Right atrium auricular region (tissue), 2 donors: Measurements from ENCODE around the gene VRK2. TPM values are rescaled to one million over a fixed set of nuclear protein-coding genes. Genes with fewer than 3 reads are reported as not detected.
"Not testable (repeated sequence)": the region's sequence is repeated elsewhere in the genome, so short reads cannot be mapped to it uniquely, and the experiment has no call there.

Source experiments
- DNase-seq: peaks from one replicate; pipeline ENCODE4 v3.0.0-alpha.2; 2019; ENCODE audit warnings: low spot score
- H3K27ac ChIP-seq, 2 donors: fragments of 200-600 bp; sonication (generic); 1 replicate in 1 of 2; 2 replicates in 1 of 2; pipeline ENCODE4 v1.5.1; 2016 to 2019
- H3K27me3 ChIP-seq, 2 donors: fragments of 200-600 bp; sonication (generic); one replicate each; pipeline versions ENCODE4 v1.5.1 to v1.6.0; 2017 to 2019
- H3K36me3 ChIP-seq: fragments of 200-600 bp; sonication (generic); one replicate; pipeline ENCODE4 v1.5.1; 2016
- H3K4me1 ChIP-seq, 2 donors: fragments of 200-600 bp; sonication (generic); one replicate each; pipeline versions ENCODE4 v1.5.1 to v1.6.0; 2017 to 2019
- H3K4me3 ChIP-seq, 2 donors: fragments of 200-600 bp; sonication (generic); 1 replicate in 1 of 2; 2 replicates in 1 of 2; pipeline ENCODE4 v1.5.1; 2017 to 2019; ENCODE audit warnings: mild to moderate bottlenecking in 1 of 2, moderate library complexity in 1 of 2
- H3K9me3 ChIP-seq, 2 donors: fragments of 200-600 bp; sonication (generic); one replicate each; pipeline ENCODE4 v1.5.1; 2019
- total RNA-seq, 2 donors: library from RNA; depleted of rRNA; stranded (reverse); fragments of >200 nt; gene quantifications; one replicate each; pipeline ENCODE4 v1.1.0, GENCODE V29; 2016
- TF ChIP-seq, protein P1 (sequence below), 2 donors: fragments of 200-600 bp; sonication (generic); IDR thresholded peaks; one replicate each; pipeline ENCODE4 v1.5.1; 2019; ENCODE audit warnings: antibody characterized with exemption in 2 of 2

Gene VRK2
- total RNA-seq, 2 donors from 2014 or later = 14.6 to 15.4 TPM

DNA sequence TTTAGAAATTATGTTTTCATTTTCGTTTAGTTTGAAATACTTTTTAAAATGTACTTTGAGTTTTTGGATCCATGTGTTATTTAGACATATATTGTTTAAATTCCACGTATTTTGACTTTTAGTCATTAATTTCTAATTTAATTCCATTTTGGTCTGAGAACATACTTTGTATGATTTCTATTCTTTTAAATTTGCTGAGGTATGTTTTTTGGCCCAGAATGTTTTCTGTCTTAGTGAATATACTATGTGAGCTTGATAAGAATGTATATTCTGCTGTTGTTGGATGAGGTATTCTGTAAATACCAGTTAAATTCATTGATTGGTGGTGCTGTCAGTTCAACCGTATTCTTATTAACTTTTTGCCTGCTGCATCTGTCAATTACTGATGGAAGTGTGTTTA, 26.4 kb downstream of the VRK2 start:
- Histone ChIP-seq H3K4me3 (no peak overlapping the region), H3K36me3 (no peaks in the 10 kb centered on the region), H3K27me3 (no peaks in the 10 kb centered on the region), H3K4me1 (no peaks in the 10 kb centered on the region), H3K27ac (no peak overlapping the region), H3K9me3 (no peaks in the 10 kb centered on the region)
- TF ChIP-seq, protein P1, sequence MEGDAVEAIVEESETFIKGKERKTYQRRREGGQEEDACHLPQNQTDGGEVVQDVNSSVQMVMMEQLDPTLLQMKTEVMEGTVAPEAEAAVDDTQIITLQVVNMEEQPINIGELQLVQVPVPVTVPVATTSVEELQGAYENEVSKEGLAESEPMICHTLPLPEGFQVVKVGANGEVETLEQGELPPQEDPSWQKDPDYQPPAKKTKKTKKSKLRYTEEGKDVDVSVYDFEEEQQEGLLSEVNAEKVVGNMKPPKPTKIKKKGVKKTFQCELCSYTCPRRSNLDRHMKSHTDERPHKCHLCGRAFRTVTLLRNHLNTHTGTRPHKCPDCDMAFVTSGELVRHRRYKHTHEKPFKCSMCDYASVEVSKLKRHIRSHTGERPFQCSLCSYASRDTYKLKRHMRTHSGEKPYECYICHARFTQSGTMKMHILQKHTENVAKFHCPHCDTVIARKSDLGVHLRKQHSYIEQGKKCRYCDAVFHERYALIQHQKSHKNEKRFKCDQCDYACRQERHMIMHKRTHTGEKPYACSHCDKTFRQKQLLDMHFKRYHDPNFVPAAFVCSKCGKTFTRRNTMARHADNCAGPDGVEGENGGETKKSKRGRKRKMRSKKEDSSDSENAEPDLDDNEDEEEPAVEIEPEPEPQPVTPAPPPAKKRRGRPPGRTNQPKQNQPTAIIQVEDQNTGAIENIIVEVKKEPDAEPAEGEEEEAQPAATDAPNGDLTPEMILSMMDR (IDR thresholded peaks at IDR 0.05) = no peak
- no peak for DNase-seq

DNA sequence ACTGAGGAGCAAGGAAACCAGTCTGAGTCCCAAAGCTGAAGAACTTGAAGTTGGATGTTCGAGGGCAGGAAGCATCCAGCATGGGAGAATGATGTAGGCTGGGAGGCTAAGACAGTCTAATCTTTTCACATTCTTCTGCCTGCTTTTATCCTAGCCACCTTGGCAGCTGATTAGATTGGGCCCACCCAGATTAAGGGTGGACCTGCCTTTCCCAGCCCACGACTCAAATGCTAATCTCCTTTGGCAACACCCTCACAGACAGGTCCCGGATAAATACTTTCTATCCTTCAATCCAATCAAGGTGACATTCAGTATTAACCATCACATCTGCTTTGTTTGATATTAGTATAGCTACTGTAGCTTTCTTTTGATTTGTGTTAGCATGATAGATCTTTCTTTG, 27.1 kb downstream of the VRK2 start:
- Histone ChIP-seq H3K4me1 (no peaks in the 10 kb centered on the region), H3K27me3 (no peaks in the 10 kb centered on the region), H3K4me3 (no peak overlapping the region), H3K27ac (no peak overlapping the region), H3K36me3 (no peaks in the 10 kb centered on the region), H3K9me3 (no peaks in the 10 kb centered on the region)
- TF ChIP-seq, protein P1 (IDR thresholded peaks at IDR 0.05) = no peak
- no peak for DNase-seq

DNA sequence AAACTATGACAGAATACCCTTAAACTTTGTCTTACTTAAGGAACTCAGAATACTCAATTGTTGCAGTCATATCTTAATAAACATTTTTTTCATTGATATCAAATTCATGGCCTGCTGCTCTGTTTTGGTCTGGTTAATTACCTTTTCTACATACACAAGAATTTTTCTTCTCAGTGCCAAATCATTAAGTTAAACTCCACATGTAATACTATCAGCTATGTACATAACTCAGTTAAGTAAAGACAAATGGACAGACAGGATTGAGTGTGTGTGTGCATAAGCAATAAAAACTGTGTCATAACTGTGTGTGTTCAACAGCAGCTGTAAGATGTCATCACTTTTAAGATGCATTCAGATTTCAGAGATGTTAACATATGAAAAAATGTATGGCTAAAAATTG, 34.4 kb downstream of the VRK2 start:
- TF ChIP-seq, protein P1 (IDR thresholded peaks at IDR 0.05) = no peak
- H3K9me3 ChIP-seq = no peaks in the 10 kb centered on the region
- DNase-seq = no peak
- no peaks in the 10 kb centered on the region for H3K4me1 ChIP-seq
- no peaks in the 10 kb centered on the region for H3K27me3 ChIP-seq
- no peak overlapping the region for H3K4me3 ChIP-seq
- H3K27ac ChIP-seq = no peak overlapping the region
- H3K36me3 ChIP-seq = no peaks in the 10 kb centered on the region

DNA sequence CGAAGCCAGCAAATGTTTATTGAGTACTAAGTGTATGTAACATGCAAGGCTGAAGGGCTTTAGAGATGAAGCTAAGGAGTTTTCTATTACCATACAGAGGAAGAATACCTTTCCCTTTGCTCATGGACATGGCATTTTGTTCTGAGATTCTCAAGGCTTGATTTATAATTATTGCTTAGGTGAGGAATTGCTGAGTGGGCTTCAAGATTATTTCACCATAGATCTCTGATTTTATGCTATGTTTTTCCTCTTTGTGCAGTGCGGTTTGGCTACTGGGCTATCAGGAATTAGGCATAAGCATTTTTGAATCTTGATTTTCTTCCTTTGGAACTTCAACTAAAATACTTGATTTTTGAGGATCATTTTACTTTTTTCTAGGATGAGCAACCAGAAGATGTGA, 42.5 kb downstream of the VRK2 start:
- TF ChIP-seq, protein P1 (IDR thresholded peaks at IDR 0.05) = no peak
- no peak overlapping the region for H3K27ac ChIP-seq
- peaks cover 15% of the 10 kb centered on the region for H3K36me3 ChIP-seq
- H3K4me3 ChIP-seq = no peak overlapping the region
- no peaks in the 10 kb centered on the region for H3K4me1 ChIP-seq
- H3K27me3 ChIP-seq = no peaks in the 10 kb centered on the region
- H3K9me3 ChIP-seq = no peaks in the 10 kb centered on the region
- no peak for DNase-seq

DNA sequence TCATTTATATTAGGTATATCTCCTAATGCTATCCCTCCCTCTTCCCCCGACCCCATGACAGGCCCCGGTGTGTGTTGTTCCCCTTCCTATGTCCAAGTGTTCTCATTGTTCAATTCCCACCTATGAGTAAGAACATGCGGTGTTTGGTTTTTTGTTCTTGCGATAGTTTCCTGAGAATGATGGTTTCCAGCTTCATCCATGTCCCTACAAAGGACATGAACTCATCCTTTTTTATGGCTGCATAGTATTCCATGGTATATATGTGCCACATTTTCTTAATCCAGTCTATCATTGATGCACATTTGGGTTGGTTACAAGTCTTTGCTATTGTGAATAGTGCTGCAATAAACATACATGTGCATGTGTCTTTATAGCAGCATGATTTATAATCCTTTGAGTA, 46.2 kb downstream of the VRK2 start:
- not testable (repeated sequence) for H3K27me3 ChIP-seq, H3K4me1 ChIP-seq, DNase-seq, H3K27ac ChIP-seq, H3K4me3 ChIP-seq, H3K9me3 ChIP-seq
- peaks cover 15% of the 10 kb centered on the region for H3K36me3 ChIP-seq

DNA sequence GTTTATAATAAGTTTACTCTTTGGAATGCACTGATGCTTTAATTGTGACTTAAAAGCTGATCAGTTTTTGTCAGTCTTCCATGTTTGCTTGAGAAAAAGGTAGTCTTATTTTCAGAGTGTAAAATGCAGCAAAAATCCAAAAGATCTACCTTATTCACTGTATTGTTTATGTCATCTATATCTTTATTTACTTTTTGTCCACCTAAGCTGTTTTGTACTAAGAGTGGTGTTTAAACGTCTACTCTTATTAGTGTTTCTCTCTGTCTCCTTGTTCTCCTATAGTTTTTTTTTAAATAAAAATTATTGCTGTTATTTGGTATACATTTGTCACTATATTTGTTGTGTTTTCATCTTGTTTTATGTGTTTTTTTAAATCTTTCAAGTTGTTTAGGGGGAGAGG, 50.4 kb downstream of the VRK2 start:
- DNase-seq = no peak
- TF ChIP-seq, protein P1 (IDR thresholded peaks at IDR 0.05) = no peak
- no peak overlapping the region for H3K4me3 ChIP-seq
- peaks cover 0 to 6% of the 10 kb centered on the region in 2 donors for H3K9me3 ChIP-seq
- H3K27me3 ChIP-seq = no peaks in the 10 kb centered on the region
- H3K4me1 ChIP-seq = no peaks in the 10 kb centered on the region
- H3K36me3 ChIP-seq = peaks cover 7% of the 10 kb centered on the region
- no peak overlapping the region for H3K27ac ChIP-seq
